NCI-H1694 treated with DMSO at 0.1 percent for 48 hours (cell line): ENCODE measurements around the gene SPOP.
"Not testable (repeated sequence)": the region's sequence is repeated elsewhere in the genome, so short reads cannot be mapped to it uniquely, and the experiment has no call there.

ENCODE experiments used
- DNase-seq: peaks from one replicate; lab custom pipeline; 2025; lab: John Stamatoyannopoulos, UW

Gene SPOP

GRCh38 chr17:49647256-49647585 lies 30.7 kb downstream of the SPOP start:
- no peak for DNase-seq

- no peak for DNase-seq
Observed at GRCh38 chr17:49646391-49647255, 31.3 kb downstream of the SPOP start.

GRCh38 chr17:49646056-49646390 lies 31.9 kb downstream of the SPOP start:
- DNase-seq = not testable (repeated sequence)

- DNase-seq = no peak
Observed at GRCh38 chr17:49645654-49646053, 32.2 kb downstream of the SPOP start.

GRCh38 chr17:49640556-49640955 lies 37.3 kb downstream of the SPOP start:
- no peak for DNase-seq

- DNase-seq = no peak
Observed at GRCh38 chr17:49638818-49639217, 39.1 kb downstream of the SPOP start.

- no peak for DNase-seq
Observed at GRCh38 chr17:49637739-49638138, 40.2 kb downstream of the SPOP start.

GRCh38 chr17:49637050-49637449 lies 40.8 kb downstream of the SPOP start:
- DNase-seq = no peak

GRCh38 chr17:49635121-49635520 lies 42.8 kb downstream of the SPOP start:
- no peak for DNase-seq

- DNase-seq = no peak
Observed at GRCh38 chr17:49634485-49634860, 43.4 kb downstream of the SPOP start.

GRCh38 chr17:49633762-49634484 lies 44.0 kb downstream of the SPOP start:
- DNase-seq = no peak

- DNase-seq = no peak
Observed at GRCh38 chr17:49633250-49633649, 44.6 kb downstream of the SPOP start.

- no peak for DNase-seq
Observed at GRCh38 chr17:49632201-49632600, 45.7 kb downstream of the SPOP start.

- no peak for DNase-seq
Observed at GRCh38 chr17:49631496-49631895, 46.4 kb downstream of the SPOP start.

GRCh38 chr17:49630113-49630900 lies 47.6 kb downstream of the SPOP start:
- DNase-seq = no peak

GRCh38 chr17:49629447-49629846 lies 48.5 kb downstream of the SPOP start:
- no peak for DNase-seq

- DNase-seq = no peak
Observed at GRCh38 chr17:49624896-49625295, 53.0 kb downstream of the SPOP start.

GRCh38 chr17:49621946-49622529 lies 55.9 kb downstream of the SPOP start:
- no peak for DNase-seq

- no peak for DNase-seq
Observed at GRCh38 chr17:49621420-49621819, 56.5 kb downstream of the SPOP start.

GRCh38 chr17:49618028-49618611 lies 59.8 kb downstream of the SPOP start:
- no peak for DNase-seq

GRCh38 chr17:49616601-49617131 lies 61.2 kb downstream of the SPOP start:
- DNase-seq = no peak

GRCh38 chr17:49616086-49616485 lies 61.8 kb downstream of the SPOP start:
- DNase-seq = peak; percentile 51
